Uterus (tissue), 4 donors: Measurements from ENCODE around the gene MSMP. TPM values are rescaled to one million over a fixed set of nuclear protein-coding genes. Genes with fewer than 3 reads are reported as not detected.

Experiments
- DNase-seq, 2 donors: peaks; one replicate each; pipeline ENCODE4 v3.0.0-alpha.2; 2019 to 2020
- H3K27ac ChIP-seq, 2 donors: fragments of 200-600 bp; sonication (generic); 1 replicate in 1 of 2; 2 replicates in 1 of 2; pipeline ENCODE4 v1.5.1; 2016 to 2018
- H3K27me3 ChIP-seq, 2 donors: fragments of 200-600 bp; sonication (generic); one replicate each; pipeline ENCODE4 v1.5.1; 2018 to 2019; ENCODE audit warnings: control low read depth in 1 of 2
- H3K36me3 ChIP-seq, 2 donors: fragments of 200-600 bp; sonication (generic); one replicate each; pipeline ENCODE4 v1.5.1; 2019; ENCODE audit warnings: control low read depth in 1 of 2
- H3K4me1 ChIP-seq, 2 donors: fragments of 200-600 bp; sonication (generic); one replicate each; pipeline ENCODE4 v1.5.1; 2018 to 2019; ENCODE audit warnings: control low read depth in 1 of 2
- H3K4me3 ChIP-seq, 2 donors: fragments of 200-600 bp; sonication (generic); 1 replicate in 1 of 2; 2 replicates in 1 of 2; pipeline ENCODE4 v1.5.1; 2018 to 2019; ENCODE audit warnings: mild to moderate bottlenecking in 1 of 2
- H3K9me3 ChIP-seq, 2 donors: fragments of 200-600 bp; sonication (generic); one replicate each; pipeline ENCODE4 v1.5.1; 2019; ENCODE audit warnings: control low read depth in 1 of 2
- CTCF ChIP-seq, 4 experiments: fragments of 200-600 bp in 2 of 4; fragments of 450-650 bp in 2 of 4; sonication (generic) in 2 of 4; IDR thresholded peaks; one replicate each; pipeline ENCODE4 v1.5.1; 2016 to 2019; ENCODE audit warnings: antibody characterized with exemption in 4 of 4, mild to moderate bottlenecking in 2 of 4, moderate library complexity in 1 of 4
- POLR2A ChIP-seq, 2 donors: fragments of 450-650 bp; IDR thresholded peaks; one replicate each; pipeline ENCODE4 v1.6.1; 2016; ENCODE audit warnings: antibody characterized with exemption in 2 of 2, mild to moderate bottlenecking in 1 of 2, moderate library complexity in 1 of 2
- intact Hi-C: fragments of 100-400 bp; cut with DNase I; formaldehyde crosslinking; loops from one replicate; pipeline ENCODE4 v1.15.1; 2023; ENCODE audit warnings: low total_unique reads
- total RNA-seq, 4 donors: library from RNA; depleted of rRNA in 3 of 4; stranded (reverse); fragments of >200 nt in 3 of 4; gene quantifications; one replicate each; pipeline versions ENCODE4 v1.1.0 to v1.2.4, GENCODE V29; 2014 to 2023
- donor health status: DM: yes; HTN: yes; CAD: no.

Gene MSMP
- total RNA-seq, 4 donors from 2014 or later: not detected

GRCh38 chr9:35737143-35737542, 16.9 kb downstream of the MSMP start:
- no peak overlapping the region for H3K27ac ChIP-seq
- intact Hi-C loops: no loop called here
- no peaks in the 10 kb centered on the region for H3K27me3 ChIP-seq
- no peak overlapping the region for H3K4me3 ChIP-seq
- no peaks in the 10 kb centered on the region for H3K9me3 ChIP-seq
- H3K36me3 ChIP-seq: no peaks in the 10 kb centered on the region
- DNase-seq: no peak
- peaks cover 0 to 8% of the 10 kb centered on the region in 2 donors for H3K4me1 ChIP-seq
- TF ChIP-seq CTCF (IDR thresholded peaks at IDR 0.05) (no peak), POLR2A (IDR thresholded peaks at IDR 0.05) (no peak)

- H3K4me3 ChIP-seq: no peak overlapping the region
- peak overlapping the region in 1 of 2 donors; percentile 10 for H3K27ac ChIP-seq
- peak in 1 of 2 donors; percentile 65 for DNase-seq
- intact Hi-C loops: no loop called here
- no peaks in the 10 kb centered on the region for H3K9me3 ChIP-seq
- no peaks in the 10 kb centered on the region for H3K36me3 ChIP-seq
- H3K27me3 ChIP-seq: no peaks in the 10 kb centered on the region
- peaks cover 0 to 8% of the 10 kb centered on the region in 2 donors for H3K4me1 ChIP-seq
- TF ChIP-seq CTCF (IDR thresholded peaks at IDR 0.05) (peak; percentile 54 to 82 (median 67)), POLR2A (IDR thresholded peaks at IDR 0.05) (no peak)
Measured at GRCh38 chr9:35736201-35736633, 17.9 kb downstream of the MSMP start.

- no peak for DNase-seq
- no peaks in the 10 kb centered on the region for H3K36me3 ChIP-seq
- H3K27me3 ChIP-seq: no peaks in the 10 kb centered on the region
- H3K4me3 ChIP-seq: no peak overlapping the region
- no peaks in the 10 kb centered on the region for H3K9me3 ChIP-seq
- intact Hi-C loops: loop anchor here (5.0 kb wide), 1 partner anchor 77 kb away; the partner anchor contains the start of genes CCDC107 and RMRP
- H3K27ac ChIP-seq: no peak overlapping the region
- peaks cover 0 to 8% of the 10 kb centered on the region in 2 donors for H3K4me1 ChIP-seq
- TF ChIP-seq POLR2A (IDR thresholded peaks at IDR 0.05): no peak
- no peak for TF ChIP-seq CTCF (IDR thresholded peaks at IDR 0.05)
Measured at GRCh38 chr9:35734096-35734495, 20.0 kb downstream of the MSMP start.

GRCh38 chr9:35732800-35733541, 21.1 kb downstream of the MSMP start:
- Histone ChIP-seq H3K9me3 (no peaks in the 10 kb centered on the region), H3K27ac (peak overlapping the region; percentile 94 to 97), H3K27me3 (no peaks in the 10 kb centered on the region), H3K4me3 (peak overlapping the region; percentile 62 to 84), H3K4me1 (peaks cover 0 to 8% of the 10 kb centered on the region in 2 donors), H3K36me3 (no peaks in the 10 kb centered on the region)
- no peak for DNase-seq
- TF ChIP-seq CTCF (IDR thresholded peaks at IDR 0.05) (no peak), POLR2A (IDR thresholded peaks at IDR 0.05) (no peak)
- intact Hi-C loops: loop anchor here (5.0 kb wide), 1 partner anchor 76 kb away; the partner anchor contains the start of genes CCDC107 and RMRP

- peak; percentile 80 to 93 for TF ChIP-seq POLR2A (IDR thresholded peaks at IDR 0.05)
- TF ChIP-seq CTCF (IDR thresholded peaks at IDR 0.05): peak in 3 of 4 experiments; percentile 3 to 17 (median 9)
- Histone ChIP-seq H3K27me3 (no peaks in the 10 kb centered on the region), H3K4me3 (peak within 1 kb of the TSS; percentile 62 to 84), H3K36me3 (no peaks in the 10 kb centered on the region), H3K9me3 (no peaks in the 10 kb centered on the region), H3K27ac (peak within 1 kb of the TSS; percentile 94 to 97), H3K4me1 (peaks cover 0 to 8% of the 10 kb centered on the region in 2 donors)
- peak; percentile 98 to 99 for DNase-seq
- intact Hi-C loops: loop anchor here (5.0 kb wide), 1 partner anchor 75 kb away; the partner anchor contains the start of genes CCDC107 and RMRP
Measured at GRCh38 chr9:35732185-35732799, 21.8 kb downstream of the MSMP start, which contains the start of the genes CREB3 and TLN1. Gene CREB3 (plus strand): TSS chr9:35732666. CDS start chr9:35732773, 107 bp downstream. Gene TLN1 (minus strand): TSS chr9:35732195. CDS start chr9:35725694, 6,501 bp downstream.
